HG02885 (cell line): ENCODE measurements around the gene GNG7.
"Not testable (repeated sequence)": the region's sequence is repeated elsewhere in the genome, so short reads cannot be mapped to it uniquely, and the experiment has no call there.

Experiments used
- ATAC-seq: cut with Tn5 transposase; IDR thresholded peaks from one replicate; pipeline ENCODE4 v1.9.1; 2021; ENCODE audit warnings: mild to moderate bottlenecking; ENCODE audit not compliant: unreplicated experiment, poor library complexity

Gene GNG7

DNA sequence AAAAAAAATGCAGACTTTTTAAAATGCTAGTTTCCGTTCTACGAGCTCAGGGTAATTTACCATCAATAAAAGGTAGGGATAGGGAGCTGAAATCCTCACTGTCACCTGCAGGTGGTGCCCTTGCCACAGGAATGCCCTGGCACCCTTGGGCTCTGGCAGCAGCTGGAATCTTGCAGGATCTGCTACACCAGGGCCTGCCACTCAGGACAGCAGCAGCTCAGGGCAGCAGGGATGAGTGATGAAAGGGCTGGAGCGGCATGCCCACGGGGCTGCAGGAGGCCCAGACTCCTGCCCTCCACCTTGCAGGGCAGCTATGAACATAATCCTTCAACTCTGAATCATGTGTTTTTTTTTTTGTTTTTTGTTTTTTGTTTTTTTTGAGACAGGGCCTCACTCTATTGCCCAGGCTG is 54.0 kb downstream of the GNG7 start:
- no peak for ATAC-seq

DNA sequence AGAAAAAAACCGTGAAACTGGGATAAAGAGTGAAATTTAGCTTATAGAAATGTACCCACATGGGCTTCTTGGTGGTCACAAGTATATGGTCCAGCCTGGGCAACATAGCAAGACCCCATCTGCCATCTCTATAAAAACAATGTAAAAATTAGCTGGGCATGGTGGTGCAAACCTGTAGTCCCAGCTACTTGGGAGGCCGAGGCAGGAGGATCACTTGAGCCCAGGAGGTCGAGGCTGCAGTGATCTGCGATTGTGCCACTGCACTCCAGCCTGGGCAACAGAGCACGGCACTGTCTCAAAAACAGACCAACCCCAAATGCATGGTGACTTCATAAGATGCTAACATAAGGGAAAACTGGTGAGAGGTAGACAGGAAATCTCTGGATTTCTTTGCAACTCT is 54.4 kb downstream of the GNG7 start:
- ATAC-seq: no peak

DNA sequence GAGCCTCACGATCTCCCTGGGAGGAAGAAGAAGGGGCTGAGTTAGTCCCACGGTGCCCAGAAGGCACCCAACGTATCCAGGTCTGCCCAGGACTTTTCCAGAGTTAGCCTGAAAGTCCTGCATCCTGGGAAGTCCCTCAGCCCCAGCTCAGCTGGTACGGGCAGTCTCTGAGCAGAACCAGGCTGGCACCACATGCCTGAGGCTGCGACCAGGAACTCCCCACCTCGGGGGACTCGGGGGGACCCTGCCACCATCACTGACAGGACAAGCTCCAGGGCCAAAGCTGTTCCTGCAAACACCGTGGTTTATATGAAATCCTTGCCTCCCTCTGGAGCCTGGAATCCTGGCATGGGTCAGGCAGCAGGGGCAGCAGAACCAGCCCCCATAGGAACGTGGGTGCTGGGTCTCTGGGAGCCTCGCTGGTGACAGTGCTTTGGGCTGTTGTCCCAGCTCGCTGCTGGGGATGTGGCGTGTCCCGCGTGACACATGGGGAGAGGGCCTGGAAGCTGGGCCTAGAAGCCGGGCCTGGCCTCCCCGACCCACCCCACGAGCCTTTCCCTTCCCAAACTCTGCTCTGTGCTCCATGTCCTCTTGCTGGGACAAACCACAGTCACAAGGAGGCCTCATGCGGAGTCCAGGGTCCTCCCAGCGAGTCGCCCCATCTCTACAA is 55.5 kb downstream of the GNG7 start:
- ATAC-seq: no peak

DNA sequence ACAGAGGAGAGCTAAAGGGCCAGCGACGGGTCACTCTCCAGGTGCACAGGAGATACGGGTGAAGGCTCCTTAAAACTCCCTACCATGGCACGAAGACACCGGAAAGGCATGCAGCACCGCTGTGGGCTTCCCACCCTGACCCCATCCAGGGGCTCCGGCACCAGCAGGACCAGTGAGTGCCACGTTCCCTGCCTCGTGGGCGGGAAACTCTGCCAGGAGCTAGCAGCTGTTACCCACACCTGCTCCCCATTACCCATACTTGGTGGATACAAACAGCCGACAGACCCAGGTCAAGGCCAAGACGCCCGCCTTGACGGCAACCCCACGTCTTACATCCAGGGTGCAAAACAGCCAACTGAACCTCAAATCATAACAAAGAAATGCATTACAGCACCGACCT is 56.7 kb downstream of the GNG7 start:
- ATAC-seq: no peak

DNA sequence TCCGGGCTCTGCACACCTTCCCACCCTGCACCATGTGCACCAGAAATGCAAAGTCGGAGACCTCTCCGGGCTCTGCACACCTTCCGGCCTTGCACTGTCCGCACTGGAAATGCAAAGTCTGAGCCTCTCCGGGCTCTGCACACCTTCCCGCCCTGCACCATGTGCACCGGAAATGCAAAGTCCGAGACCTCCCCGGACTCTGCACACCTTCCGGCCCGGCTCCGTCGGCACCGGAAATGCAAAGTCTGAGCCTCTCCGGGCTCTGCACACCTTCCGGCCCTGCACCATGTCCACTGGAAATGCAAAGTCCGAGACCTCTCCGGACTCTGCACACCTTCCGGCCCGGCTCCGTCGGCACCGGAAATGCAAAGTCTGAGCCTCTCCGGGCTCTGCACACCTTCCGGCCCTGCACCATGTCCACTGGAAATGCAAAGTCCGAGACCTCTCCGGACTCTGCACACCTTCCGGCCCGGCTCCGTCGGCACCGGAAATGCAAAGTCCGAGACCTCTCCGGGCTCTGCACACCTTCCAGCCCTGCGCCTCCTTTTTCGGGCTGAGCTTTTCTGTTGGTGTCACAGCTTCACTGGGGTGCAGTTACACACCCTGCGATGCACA is 59.3 kb downstream of the GNG7 start:
- ATAC-seq: not testable (repeated sequence)

DNA sequence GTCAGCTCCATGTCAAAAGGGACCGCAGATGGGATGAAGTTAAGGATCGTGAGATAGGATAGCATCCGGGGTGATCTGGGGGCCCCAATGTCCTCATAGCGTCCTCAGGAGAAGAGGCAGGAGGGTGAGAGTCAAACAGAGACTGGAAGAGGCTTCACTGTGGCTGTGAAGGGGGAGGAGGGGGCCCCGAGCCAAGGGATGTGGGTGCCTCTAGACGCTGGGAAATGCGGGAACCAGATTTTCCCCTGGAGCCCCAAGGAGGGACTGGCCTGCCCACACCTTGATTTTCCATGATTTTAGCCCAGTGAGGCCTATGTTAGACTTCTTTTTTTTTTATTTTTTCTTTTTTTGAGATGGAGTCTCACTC is 61.2 kb downstream of the GNG7 start:
- ATAC-seq: no peak

DNA sequence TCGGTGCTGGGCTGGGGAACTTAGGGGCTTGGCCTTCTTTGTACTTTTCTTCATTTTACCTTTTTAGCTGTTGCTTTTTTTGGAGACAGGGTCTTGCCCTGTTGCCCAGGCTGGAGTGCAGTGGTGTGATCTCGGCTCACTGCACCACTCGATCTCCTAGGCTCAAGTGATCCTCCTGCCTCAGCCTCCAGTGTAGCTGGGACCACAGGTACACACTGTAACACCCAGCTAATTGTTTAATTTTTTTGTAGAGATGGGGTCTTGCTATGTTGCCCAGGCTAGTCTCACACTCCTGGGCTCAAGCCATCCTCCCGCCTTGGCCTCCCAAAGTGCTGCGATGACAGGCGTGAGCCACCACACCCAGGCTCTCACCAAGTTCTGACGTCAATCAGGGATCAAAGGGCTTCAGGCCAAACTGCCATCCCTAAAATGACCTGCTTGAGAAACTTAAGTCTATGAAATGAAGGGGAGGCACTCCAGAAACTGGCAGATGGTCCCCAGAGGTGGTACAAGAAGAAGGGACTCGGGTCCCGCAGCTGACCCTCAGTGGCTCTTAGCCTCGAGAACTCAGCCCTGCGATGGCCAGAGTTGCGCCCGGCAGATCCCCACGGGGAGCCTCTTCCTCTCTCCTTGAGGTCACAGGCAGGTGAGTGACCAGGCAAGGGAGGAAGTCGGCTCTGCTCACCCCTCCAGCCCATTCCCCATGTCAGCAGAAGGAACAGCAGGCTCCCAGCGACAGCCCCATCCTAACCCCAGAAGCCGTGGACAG is 61.7 kb downstream of the GNG7 start:
- ATAC-seq: no peak

DNA sequence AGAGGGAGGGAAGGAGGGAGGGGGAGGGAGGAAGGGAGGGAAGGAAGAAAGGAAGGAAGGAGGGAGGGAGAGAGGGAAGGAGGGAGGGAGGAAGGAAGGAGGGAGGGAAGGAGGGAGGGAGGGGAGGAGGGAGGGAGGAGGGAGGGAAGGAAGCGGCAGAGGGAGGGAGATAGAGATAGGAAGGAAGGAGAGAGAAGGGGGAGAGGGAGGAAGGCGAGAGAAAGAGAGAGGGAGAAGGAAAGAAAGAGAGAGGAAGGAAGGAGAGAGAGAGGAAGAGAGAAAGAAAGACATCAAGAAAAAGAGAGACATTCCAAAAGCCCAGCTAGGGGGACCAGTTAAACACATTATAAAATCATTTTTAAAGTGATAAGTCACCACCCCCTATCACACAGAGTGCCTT is 62.5 kb downstream of the GNG7 start:
- ATAC-seq: no peak

DNA sequence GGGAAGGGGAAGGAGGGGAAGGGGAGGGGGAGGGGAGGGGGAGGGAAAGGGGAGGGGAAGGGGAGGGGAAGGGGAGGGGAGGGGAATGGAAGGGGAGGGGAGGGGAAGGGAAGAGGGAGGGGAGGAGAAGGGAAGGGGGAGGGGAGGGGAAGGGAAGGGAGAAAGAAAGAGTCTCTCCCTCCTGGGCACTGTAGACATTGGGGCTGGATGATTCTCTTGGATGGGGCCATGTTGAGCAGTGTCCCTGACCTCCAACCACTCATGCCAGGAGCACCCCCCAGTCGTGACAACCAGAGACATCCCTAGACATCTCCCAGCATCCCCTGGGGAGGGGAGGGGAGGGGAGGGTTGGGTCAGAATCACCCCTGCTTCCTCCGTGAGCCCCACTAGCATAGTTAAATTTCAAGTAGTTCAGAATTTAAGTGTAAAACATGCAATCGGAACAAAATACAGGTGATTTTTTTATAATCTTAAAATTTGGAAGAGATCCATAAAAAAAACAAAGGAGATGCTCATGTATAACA is 64.0 kb downstream of the GNG7 start:
- no peak for ATAC-seq

DNA sequence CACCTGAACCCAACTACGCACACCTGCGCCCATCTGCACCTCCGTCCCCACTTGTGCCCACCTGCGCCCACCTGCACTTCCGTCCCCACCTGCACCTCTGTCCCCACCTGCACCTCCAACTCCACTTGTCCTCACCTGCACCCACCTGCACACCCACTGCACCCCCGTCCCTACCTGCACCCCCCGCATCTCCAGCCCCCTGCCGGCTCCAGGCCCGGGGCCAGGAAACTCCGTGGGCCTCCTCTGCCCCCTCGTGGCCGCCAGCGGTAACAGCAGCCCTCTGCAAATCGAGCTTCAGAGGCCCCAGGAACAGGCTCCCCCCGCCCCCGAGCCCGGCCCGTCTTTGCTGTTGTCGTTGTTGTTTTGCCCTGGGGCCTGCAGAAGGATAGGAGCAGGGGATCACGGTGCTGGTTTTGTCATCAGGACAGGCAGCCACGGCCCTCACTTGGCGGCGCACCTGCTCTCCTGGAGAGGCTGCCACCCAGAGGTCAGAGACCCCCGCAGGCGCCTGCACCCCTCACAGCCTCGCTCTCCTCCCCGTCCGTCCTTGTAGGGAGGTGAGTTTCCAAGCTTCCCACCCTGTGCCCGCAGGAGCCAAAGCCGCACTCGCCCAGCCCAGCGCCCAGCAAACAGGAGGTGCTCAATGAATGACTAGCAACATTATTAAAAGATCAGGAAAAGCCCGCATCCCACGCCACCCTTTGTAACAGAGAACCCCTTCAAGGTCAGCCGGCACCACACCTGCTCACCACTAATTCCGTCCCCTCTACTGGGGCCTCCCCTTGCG is 65.4 kb downstream of the GNG7 start:
- no peak for ATAC-seq

DNA sequence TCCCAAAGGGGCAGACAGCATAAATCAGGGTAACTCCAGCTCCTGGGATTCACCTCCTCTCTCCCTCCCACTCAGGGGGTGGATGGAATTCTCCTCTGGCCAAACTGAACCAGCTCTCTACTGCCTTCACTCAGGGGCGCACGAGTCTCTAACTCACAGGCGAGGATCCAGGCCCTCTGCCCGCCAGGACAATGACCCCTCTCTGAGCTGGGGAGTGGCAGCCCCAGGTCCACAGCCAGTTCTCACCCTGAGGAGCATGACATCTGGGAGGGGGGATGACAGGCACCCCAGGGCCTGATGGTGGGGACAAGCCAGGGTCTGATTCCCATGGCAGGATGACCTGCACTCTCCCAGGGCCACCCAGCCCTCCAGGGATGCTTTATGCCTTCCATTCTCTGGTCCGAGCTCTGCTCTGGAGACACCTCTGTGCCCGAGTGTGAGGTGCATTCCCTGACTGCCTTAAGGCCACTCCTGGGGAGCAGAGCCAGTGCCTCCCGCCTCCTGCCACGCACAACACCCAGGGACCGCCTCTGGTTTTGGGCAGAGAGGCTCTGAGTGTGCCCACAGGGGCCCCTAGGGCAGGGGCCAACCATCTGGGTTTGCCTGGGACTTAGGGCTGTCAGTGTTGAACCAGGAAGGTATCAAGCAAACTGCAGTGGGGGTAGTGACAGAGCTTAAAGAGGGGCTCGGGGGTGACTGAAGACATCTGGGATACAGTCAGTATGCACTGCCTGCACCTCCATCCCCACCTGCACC is 66.2 kb downstream of the GNG7 start:
- ATAC-seq: no peak

DNA sequence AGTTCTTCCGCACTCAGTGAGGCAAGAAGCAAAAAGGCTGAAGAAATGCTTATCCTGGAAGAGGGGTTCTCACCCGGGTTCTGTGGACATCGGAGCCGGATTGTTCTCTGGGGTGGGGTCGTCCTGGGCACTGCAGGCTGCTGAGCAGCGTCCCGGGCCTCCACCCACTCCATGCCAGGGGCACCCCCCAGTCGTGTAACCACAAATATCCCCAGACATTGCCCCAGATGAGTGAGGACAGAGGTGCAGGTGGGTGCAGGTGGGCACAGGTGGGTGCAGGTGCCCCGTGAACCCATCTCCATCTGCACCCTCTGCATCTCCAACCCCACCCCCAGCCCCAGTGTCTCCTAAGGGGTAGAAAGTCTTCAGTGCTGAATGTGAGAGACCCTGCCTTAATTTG is 67.5 kb downstream of the GNG7 start:
- no peak for ATAC-seq

DNA sequence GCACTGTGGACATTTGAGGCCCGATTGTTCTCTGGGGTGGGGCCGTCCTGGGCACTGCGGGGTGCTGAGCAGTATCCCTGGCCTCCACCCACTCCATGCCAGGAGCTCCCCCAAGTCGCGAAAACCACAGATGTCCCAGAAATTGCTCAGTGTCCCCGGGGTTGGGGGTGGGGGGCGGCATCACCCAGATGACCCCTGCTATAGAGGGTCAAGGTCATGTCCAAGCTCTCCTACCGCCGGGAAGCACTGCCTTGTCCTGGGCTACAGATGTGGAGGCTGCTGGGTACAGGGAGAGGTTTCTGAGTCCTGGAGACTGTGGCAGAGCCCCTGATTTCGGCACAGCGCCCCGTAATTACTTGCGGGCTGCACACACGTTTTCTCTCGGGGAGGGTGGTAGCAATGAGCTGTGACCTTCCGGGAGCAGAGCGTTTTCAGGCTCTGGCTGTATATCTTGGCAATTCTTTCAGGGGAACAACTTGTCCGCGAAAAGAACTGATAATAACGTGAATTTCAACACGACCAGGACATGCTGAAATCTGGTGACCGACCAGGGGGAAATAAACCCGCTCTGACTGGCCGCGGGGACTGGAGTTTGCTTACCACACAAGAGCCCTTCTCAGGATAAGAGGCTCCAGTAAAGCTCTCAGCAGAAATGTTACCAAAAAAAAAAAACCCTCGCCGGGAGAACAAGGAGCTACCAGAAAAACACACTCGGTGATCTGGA is 68.1 kb downstream of the GNG7 start:
- ATAC-seq: no peak

DNA sequence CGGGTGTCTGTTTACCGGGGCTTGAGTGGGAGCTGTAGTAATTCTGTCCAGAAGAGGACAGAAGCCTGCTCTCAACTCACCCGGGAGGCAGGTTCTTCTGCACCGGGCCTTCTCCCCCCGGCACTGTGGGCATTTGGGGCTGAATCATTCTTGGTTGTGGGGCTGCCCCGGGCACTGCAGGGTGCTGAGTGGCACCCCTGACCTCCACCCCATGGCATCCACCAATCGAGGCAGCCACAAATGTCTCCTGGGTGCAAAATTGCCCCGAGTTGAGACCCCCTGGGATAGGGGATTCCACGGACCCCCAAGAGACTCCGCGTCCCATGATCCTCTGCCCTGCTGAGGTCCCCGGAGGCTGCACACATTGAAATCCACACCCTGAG is 68.8 kb downstream of the GNG7 start:
- ATAC-seq: no peak

DNA sequence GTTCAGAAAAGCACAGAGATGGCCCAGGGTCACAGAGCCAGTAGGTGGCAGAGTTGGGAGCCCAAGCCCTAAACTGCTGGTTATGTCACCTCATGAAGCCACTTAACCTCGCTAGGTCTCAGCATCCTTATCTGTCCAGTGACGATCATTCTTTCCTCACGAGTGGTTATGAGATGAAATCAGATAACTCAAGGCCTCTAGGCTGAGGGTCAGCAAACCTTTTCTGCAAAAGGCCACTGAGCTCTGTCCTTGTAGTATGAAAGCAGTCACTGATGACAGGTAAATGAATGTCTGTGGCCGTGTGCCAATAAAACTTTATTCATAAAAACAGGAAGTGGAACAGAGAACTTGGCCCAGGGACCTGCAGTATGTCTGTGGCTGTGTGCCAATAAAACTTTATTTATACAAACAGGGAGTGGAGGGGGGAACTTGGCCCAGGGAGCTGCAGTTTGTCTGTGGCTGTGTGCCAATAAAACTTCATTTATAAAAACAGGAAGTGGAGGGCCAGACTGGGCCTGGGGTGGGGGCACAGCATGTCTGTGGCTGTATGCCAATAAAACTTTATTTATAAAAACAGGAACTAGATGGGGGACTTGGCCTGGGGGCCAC is 71.2 kb downstream of the GNG7 start:
- ATAC-seq: no peak

DNA sequence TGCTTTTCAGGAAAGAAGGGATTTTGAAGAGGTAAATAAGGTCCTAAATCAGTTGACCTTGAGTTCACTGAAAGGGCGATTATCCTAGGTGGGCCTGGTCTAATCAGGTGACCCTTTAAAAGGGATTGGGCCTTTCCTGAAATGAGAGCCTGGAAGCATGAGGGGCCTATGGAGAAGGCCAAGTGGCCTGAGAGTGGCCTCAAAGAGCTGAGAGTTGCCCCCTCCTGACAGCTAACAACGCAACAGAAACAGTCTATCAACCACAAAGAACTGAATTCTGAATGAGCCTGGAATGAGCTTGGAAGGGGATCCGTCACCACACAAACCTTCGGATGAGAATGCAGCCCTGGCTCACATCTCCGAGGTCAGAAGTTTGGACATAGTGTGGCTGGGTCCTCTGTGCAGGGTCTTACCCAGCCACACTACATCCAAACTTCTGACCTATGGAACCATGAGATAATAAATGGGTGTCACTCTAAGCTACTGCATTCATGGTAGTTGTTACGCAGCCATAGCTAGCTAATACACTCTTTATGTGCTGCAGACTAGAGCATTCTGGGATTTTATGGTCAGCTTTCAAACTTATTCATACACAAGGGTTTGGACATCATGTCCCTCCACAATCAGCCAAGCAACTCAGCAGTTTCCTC is 72.0 kb downstream of the GNG7 start:
- ATAC-seq: no peak

DNA sequence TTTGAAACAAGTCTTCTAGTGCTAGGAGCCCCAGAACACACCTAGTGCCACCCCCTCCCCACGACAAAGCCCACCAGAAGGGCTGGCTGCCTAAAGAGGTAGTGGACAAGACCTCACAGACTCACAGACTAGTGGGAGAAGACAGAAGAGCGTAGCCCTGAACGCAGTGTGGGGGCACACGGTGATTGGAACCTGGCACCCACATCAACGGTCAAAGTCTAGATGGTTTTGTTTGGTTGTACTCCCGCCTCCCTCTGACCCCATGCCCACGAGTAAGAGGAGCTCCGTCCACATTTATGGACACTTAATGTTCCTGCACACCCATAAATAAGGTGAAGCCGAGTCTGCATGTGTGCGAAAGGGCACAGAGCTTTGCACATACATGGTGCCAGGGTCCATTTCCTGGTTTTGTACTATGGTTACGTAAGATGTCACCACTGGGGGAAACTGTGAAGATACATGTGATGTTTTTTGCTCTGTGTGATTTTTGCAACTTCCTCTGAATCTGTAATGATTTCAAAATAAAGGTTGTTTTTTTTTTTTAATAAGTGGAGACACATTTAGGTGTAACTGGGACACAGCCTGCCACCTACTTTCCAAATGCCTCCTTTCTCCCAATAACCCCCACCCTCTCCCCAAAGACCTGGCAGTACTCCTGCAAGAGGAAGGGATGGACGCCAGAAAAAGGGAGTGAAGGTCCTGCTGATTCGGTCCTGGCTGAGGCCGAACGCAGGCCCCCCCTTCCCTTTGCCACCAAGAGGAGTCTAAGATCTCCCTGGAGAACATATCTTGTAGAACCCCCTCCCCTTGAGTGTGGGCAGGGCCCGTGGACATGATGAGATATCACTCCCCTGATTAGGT is 72.8 kb downstream of the GNG7 start:
- ATAC-seq: no peak

DNA sequence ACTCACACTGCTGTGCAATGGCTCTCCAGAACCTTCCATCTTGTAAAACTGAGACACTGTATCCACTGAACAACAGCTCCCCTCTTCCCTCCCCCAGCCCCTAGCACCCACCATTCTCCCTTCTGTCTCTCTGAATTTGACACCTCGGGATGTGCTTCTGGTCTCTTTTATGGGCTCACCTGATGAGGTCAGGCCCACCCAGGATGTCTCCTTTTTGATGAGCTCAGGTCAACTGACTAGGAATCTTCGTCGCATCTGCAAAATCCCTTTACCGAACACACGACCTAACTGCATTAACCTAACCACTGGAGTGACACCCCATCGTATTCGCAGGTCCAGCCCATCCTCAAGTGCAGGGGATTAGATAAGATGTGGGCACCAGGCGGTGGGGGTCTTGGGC is 73.9 kb downstream of the GNG7 start:
- ATAC-seq: no peak
